ENCODE results near the gene RIN3.
"Not testable (repeated sequence)": the region's sequence is repeated elsewhere in the genome, so short reads cannot be mapped to it uniquely, and the experiment has no call there.

RIN3 gene

DNA sequence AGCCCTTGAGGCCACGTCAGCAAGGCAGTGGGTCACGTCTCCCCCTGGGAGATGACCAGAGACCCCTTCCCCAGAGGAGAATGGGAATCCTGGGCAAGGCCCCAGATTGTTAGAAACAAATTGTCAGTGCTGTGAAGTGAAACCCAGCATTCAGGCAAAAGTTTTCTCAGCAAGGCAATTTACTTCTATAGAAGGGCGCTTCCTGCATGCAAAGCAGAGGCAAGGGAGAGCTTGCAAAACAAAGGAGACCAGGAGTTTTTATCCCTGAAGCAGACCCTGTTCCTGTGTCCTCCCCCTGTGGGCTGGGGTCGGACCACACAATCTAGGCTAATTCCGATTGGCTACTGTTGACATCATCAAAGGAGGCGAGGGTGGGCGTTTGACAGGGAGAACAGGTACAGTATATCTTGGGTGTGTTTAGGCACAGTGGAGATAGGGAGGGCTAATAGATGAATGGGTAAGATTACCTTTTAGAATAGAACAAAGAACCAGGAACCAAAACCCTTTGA lies 114.2 kb downstream of the RIN3 start:
- DNase-seq (ENCODE audit: low read depth, low spot score) = no peak

DNA sequence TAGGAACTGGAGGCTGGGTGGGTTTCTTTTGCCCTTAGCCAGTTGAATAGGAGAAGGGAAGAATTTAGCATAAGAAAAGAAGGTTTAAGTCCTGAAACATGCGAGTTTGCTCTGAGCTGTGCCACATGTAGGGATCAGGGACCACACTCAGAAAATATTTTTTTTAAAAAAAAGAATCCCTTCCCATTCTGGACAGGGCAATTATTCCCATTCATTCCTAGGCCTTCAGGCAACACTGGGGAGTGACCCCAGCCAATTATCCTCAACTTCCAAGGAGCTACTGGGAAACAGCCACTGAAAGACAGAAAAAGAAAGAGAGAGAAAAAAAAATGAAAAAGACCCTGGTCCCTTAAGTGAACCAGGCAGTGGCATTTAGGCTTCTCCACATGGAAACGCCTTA lies 115.1 kb downstream of the RIN3 start:
- DNase-seq (ENCODE audit: low read depth, low spot score) = no peak

DNA sequence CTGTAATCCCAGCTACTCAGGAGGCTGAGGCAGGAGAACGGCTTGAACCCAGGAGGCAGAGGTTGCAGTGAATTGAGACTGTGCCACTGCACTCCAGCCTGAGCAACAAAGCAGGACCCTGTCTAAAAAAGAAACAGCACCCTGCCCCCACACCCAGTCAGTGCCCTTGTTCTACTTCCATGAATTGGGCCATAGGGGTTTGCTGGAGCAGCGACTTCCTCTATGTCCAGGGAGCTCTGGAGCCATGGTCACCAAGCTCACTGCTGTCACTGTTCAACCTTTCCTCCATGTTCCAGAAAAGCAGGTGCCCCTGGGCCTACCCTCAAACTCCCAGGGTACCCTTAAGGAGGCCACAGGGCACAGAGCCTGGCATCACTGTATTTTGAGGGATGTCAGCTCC lies 116.8 kb downstream of the RIN3 start:
- no peak for DNase-seq (ENCODE audit: low read depth, low spot score)

DNA sequence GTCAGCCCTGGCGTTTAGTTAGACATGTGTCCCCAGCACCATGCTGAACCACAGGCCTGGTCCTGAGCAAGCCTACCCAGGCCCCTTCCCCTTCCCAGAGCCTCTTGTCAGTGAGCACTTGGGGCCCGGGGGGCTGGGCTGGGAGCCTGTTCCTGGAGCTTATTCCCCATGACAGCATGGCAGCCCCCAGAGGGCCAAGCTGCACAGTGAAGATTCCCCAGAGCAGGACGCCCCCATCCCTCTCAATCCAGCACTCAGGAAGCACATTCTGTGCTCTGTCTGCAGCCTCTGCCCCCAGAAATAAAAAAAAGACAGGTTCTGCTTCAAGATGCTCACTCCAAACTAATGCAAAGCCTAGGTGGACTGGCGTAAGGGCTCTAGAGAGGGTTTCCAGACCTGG lies 117.5 kb downstream of the RIN3 start:
- DNase-seq (ENCODE audit: low read depth, low spot score) = no peak

DNA sequence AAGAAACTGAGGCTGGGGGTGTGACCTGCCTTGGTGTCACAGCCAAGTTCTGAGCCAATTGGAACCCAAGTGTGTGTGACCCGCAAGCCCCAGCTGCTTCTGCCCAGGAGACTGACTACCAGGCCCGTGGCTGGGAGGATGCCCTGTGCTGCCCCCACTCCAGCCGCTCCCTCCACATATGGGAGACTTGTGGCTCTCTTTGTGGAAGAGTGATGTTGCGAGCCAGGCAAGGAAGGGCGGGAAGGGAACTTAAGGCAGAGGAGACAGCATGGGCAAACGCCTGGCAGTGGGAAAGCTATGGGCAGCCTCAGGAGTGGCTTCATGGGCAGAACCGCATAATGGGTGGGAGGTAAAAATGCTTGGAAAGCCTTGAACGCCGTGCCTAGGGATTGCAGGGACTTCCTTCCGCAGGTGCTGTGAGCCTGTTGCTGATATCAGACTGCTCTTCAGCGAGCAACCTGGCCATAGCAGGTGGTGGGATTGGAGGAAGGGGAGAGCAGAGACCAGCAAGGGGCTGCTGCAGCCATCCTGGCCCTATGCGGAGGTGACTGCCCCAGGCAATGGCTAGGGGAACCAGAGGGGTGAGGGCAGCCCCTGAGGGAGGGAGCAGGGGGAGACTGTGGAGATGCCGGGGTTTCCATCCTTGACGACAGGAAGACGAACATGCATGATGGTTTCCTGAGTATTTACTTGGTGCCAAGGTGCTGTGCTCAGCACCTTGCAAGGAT lies 119.1 kb downstream of the RIN3 start:
- DNase-seq (ENCODE audit: low read depth, low spot score) = no peak

DNA sequence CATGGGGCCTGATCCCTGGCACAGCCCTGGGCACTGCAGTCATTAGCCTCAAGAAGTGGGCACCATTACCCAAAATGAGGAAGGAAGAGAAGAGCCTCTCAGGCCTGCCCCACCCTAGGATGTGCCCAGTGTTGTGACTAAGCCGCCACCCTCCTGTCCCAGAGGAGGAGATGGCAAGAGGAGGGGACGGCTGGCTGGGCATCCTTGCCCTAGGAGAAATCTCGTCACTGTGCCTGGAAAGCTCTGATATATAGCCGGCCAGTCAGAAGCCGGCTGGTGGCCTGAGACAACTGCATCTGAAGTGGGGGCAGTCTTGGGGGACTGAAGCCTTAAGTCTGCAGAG lies 119.7 kb downstream of the RIN3 start:
- DNase-seq (ENCODE audit: low read depth, low spot score) = no peak

DNA sequence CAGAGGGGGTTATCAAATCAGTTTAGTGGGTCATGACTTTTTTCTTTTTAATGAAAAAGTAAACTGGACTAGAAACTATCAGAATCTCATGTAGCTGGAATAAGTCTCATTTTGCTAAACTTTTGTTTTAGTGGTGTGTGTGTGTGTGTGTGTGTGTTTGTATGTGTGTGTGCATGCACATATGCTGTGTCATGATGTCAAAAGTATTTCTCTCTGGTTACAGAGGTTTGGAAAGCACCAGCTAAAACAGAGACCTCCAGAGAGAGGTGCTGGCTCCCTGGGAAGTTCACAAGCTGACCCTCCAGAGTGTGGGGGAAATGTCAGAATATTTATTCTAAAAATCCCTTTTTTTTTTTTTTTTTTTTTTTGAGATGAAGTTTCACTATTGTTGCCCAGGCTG lies 120.1 kb downstream of the RIN3 start:
- DNase-seq (ENCODE audit: low read depth, low spot score) = no peak

DNA sequence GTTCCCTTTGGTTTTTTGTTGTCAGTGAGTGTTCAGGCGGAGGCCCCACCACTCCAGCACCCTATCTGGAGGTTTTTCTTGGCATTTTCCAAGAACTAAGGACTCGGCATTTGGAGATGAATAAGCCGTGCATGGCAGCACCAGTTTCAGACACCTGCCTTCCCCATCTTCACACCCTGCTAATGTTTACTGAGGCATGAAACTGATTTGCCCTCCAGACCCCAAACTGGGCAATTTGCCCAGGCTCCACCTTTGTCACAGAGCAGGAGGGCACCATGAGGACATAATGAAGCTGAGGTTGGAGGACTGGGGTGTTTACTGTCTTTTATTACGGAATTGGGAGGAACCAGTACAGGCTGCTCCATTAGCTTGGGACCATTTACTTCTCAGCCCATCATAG lies 121.5 kb downstream of the RIN3 start:
- no peak for DNase-seq (ENCODE audit: low read depth, low spot score)

DNA sequence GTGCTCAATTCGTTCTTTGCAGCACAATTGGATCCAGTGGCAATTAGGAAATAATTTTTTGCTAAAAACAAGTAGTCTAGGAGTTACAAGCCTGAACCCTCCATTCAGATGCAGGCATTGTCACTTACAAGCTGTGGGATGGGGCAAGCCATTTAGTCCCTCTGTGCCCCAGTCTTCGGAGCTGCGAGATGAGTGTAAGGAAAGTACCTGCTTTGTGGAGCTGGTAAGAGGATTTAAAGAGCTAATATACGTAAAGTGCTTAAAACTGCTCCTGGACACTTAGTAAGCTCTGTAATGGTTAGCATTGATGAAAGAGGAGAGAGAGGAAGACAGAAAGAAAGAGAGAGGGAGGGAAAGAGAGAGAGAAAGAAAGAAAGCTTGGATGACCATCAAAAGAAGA lies 122.3 kb downstream of the RIN3 start:
- DNase-seq (ENCODE audit: low read depth, low spot score) = no peak

DNA sequence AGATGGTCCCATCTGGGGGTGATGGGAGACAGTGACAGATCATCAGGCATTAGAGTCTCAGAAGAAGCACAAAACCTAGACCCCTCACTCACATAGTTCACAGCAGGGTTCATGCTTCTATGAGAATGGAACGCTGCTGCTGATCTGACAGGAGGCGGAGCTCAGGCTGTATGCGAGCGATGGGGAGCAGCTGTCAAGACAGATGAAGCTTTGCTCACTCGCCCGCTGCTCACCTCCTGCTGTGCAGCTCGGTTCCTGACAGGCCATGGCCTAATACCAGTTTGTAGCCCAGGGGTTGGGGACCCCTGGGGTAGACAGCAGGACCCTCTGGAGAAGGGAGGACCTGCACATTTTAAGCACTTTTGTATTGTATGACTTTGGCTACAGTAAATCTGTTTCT lies 123.6 kb downstream of the RIN3 start:
- DNase-seq (ENCODE audit: low read depth, low spot score) = no peak

DNA sequence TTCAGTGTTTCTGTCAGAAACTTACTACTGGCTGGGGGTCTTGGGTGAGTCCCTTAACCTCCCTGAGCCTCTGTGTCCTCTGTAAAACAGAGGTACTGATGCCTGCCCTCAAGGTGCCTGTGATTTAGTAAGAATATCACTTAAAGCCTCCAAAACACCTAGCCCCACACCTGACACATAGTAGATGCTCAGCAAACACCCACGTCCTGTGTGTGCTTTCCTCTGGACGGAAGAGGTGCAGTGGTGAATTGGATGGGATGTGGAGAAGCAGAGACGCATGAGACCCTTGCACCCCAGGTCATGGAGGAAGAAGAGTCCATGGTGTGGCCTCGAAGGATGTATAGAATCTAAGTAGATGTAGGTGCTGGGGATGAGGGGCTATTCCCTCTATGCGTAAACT lies 124.3 kb downstream of the RIN3 start:
- DNase-seq (ENCODE audit: low read depth, low spot score) = no peak

DNA sequence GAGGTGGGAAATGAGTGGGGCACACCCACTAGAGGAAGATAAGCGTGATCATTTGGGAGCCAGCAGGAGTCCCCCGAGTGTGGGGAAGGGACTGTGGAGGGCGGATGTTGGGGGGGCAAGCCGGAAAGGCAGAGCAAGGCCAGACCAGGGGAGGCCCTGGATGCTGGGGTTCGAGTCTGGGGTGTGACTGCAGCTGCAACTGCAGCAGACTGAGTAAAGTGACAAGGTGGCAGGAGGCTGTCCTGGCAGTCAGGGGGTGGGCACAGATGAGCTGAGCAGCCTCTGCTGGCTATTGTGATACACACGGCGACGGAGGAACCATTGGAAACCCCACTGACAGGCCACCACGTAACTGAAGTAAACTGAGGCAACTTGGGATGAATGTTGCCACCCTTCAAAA lies 124.7 kb downstream of the RIN3 start:
- no peak for DNase-seq (ENCODE audit: low read depth, low spot score)

DNA sequence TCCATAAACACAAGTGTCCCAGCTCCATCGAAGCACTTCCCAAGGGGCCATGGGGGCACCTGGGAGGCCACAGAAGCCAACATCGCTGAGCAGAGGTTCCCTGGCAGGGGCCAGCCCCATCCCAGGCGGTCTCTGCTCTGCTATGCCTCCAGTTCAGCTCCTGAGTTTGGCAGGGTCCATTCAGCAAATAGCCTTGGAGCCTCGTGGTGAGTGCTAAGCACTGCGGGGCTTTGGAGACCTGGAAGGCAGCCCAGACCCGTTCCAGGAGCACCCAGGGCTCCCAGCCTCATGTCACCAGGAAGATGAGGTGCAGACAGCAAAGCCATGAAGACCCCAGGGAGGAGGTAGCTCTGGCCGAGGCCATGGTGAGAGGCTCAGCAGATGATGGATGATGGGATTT lies 125.3 kb downstream of the RIN3 start:
- no peak for DNase-seq (ENCODE audit: low read depth, low spot score)

DNA sequence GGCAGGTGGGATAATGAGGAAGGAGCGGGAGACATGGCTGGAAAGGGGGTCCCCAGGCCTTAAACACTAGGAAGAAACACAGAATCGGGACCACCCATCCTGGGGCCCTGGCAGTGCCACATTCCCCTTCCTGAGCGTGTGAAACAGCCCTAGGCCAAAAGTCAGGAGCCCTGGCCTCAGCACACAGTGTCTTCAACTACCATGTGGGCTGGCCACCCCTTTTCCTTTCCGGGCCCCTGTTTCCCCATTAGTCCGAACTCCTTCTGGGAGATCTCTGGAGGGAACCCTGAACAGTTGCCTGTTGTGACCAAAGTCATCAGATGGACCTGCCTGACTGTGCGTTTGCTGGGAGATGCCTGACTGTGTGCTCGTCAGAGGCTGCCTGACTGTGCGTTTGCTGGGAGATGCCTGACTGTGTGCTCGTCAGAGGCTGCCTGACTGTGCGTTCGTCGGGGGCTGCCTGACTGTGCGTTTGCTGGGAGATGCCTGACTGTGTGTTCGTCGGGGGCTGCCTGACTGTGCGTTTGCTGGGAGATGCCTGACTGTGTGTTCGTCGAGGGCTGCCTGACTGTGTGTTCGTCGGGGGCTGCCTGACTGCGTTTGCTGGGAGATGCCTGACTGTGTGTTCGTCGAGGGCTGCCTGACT lies 126.0 kb downstream of the RIN3 start:
- not testable (repeated sequence) for DNase-seq (ENCODE audit: low read depth, low spot score)

DNA sequence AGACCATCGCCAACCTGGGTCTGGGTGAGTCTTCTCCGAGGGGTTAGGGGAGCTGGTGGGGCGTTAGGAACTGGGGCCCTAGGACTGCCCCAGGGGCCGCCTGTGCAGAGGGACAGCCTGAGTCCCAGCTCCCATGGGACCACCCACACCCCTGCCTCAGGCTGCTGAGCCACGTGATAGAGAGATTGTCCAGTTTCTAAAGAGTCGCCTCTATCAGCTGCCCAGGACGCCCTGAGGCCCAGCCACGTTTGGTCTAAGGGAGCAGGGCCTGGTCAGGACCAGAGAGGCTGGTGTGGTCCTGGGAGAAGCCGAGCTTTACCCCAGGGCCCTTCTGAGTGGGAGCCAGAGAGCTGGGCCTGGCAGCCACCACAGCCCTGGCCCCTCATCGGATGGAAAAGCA lies 127.7 kb downstream of the RIN3 start:
- no peak for DNase-seq (ENCODE audit: low read depth, low spot score)

DNA sequence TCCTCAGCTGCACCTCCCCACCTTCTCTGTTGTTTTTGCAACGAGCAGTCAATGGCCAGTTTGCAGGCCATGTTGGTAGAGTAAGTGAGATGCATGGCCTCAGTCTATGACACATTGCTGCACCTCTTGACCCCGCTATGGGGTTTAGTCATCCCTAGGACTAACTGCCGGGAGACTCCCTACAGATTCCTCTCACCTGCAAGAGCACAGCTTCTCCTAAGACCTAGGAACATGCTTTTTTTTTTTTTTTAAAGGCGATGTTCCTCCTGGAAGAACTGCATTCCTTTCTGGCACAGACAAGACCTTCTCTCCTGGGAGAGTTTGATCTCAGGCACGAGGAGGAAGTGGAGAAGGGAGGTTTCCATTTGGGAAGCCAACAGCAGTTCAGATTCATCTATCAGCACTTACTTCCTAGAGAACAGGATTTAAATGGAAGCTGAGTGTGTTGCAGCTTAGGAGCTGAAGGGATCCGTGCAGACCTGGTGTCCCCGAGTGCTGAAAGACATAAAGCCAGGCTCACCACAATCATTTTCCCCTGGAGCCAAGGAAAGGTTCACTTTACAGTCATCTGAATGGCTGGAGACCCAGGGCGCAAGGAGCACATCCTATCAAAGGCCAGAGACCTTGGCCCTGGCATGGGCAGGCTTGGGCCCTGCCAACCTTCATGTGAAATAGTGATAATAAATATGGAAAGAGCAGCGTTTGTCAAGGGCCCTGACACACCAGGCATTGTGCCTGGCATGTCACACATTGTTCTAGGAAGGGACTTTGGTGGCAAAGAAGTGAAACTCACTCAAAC lies 130.8 kb downstream of the RIN3 start:
- no peak for DNase-seq (ENCODE audit: low read depth, low spot score)

DNA sequence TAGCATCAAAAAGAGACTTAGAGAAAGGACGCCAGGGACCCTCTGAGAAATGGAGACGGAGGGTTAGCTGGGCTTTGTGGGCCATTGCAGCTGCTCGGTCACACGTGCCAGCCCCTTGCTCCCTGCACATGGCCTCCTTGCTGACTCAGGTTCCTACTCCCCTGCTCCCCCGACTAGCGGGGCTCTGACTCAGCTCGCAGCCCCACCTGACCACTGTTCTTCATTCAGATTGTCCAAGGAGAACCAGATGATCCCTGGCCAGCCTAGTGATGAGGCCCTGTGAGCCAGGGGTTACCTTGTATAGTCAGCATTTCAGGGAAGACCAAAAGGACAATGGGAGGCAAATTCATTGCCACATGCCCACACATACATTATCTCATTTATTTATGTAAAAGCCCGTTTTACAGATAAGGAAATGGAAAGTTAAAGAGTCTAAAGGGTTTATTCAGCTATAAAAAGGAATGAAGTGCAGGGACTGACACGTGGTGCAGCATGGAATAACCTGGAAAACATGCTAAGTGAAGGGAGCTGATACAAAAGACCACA lies 131.5 kb downstream of the RIN3 start:
- no peak for DNase-seq (ENCODE audit: low read depth, low spot score)

DNA sequence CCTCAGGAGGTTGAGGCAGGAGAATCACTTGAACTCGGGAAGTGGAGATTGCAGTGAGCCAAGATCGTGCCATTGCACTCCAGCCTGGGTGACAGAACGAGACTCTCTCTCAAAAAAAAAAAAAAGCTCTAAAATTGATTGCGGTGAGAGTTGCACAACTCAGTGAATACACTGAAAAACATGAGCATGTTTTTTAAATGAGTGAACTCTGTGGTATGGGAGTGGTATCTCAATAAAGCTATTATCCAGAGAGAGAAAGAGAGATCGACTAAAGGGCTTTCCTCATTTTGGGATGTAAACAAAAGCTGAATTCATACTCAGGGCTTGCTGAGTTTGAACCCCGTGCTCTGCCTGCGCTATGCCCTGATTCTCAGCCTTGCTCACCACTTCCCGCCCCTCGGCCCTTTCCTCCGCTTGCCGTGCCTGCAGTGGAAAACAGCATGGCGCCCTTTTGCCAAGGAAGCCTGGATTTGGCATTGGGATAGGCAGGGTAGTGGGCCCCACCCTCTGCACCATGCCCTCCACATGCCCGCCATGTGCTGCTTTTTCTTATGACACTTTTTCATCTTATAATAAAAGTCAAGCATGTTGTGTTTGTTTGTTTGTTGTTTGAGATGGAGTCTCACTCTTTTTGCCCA lies 132.4 kb downstream of the RIN3 start:
- DNase-seq (ENCODE audit: low read depth, low spot score) = no peak

DNA sequence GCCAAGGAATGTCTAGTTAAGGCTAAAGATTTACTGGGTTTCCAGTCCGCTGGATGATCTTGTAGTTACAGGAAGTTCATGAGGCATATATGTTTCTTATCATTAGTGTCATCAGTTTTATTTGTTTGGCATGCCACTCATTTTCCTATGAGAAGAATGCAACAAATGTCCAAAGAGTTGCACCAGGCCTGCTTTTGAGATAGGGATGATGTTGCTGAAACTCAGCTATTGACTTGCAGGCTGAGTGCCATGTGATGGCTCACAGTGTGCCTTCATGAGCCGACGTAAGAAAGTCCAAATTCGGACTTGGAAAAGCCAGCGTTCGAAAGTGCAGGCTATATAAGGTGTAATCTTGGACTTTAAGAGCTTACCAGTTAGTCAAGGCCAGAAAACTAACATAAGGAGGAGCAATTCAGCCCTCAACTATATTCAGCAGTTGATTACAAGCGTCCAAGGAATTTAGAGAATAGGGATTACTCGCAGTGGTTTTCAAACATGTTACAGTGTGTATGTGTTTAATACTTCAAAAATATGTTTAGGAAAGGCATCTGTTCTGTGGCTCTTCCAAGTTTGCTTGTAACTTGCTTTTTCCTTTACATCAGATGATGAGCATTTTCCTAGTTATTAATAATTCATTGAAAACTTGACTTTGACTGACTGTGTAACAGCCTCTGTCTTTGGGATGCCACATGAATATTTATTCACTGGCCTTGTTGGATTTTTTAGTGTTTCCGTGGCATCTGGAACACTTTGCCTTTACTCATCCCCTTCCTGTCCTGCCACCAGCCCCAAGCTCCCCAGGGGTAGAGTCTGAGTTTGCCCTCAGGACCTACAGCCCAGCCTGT lies 133.6 kb downstream of the RIN3 start:
- no peak for DNase-seq (ENCODE audit: low read depth, low spot score)

DNA sequence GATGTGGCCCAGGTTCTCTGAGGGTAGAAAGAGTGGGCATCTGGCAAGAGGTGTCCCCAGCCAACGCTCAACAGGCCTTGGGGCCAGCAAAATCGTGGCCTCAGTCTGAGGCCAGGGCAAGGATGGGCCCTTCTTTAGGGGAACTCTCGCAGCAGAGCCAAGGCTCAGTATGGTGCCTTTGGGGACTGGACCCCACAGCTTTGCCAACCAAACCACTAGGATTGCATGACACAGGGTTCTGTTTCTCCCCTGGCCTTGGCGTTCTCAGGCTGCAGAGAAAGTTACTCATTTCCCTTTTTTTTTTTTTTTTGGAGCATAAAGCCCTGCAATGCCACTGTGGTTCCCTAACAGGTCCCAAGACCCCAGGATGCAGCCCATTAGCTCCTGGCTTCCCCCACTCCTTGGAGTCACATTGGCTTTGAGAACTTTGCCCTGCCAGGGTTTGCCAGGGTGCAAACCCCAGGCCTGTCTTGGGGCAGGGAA lies 134.3 kb downstream of the RIN3 start:
- DNase-seq (ENCODE audit: low read depth, low spot score) = no peak

DNA sequence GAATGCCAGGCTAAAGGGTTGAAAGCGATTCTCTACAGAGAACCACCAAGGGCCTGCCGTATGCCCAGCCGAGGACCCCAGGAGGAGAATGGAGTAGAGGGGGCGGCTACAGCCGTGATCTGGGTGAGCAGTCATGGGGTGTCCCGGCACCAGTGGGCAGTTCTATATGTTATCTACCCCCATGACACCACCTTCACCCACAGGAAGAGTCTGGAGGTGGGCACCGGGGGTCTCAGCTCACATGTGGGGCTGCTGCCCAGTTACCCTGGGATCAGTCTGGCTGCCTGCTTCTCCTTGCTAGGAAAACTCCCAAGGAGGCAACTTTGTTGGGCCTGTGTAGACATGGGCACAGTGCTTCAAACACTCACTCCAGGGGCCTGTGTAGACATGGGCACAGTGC lies 135.5 kb downstream of the RIN3 start:
- DNase-seq (ENCODE audit: low read depth, low spot score) = no peak
